Loucy (cell line): ENCODE data around the gene PRR15L.
"Not testable (repeated sequence)": the region's sequence is repeated elsewhere in the genome, so short reads cannot be mapped to it uniquely, and the experiment has no call there.

ENCODE experiments used
- H2AFZ ChIP-seq: fragments of 200-600 bp; sonication (generic); 2 replicates; pipeline ENCODE4 v1.6.0; 2016; ENCODE audit warnings: antibody characterized with exemption, mild to moderate bottlenecking, low read length, moderate library complexity
- H3F3A ChIP-seq: fragments of 200-600 bp; 2 replicates; pipeline ENCODE4 v1.6.0; 2016; ENCODE audit warnings: antibody characterized with exemption, low read depth, mild to moderate bottlenecking
- H3K27me3 ChIP-seq: fragments of 200-600 bp; sonication (generic); 2 replicates; pipeline ENCODE4 v1.6.1; 2014; ENCODE audit warnings: low read length, mild to moderate bottlenecking; ENCODE audit not compliant: insufficient read depth, poor library complexity, severe bottlenecking
- H3K36me3 ChIP-seq: fragments of 200-600 bp; sonication (generic); 2 replicates; pipeline ENCODE4 v1.6.1; 2016; ENCODE audit warnings: low read length; ENCODE audit not compliant: insufficient read depth
- H3K4me1 ChIP-seq: fragments of 200-600 bp; sonication (generic); 2 replicates; pipeline ENCODE4 v1.5.1; 2014; ENCODE audit warnings: low read length, mild to moderate bottlenecking; ENCODE audit not compliant: insufficient read depth, poor library complexity, severe bottlenecking
- H3K4me2 ChIP-seq: fragments of 200-600 bp; sonication (generic); 2 replicates; pipeline ENCODE4 v1.6.0; 2014; ENCODE audit warnings: antibody characterized with exemption, low read length, low read depth, mild to moderate bottlenecking; ENCODE audit not compliant: poor library complexity, severe bottlenecking
- H3K4me3 ChIP-seq: fragments of 200-600 bp; sonication (generic); 2 replicates; pipeline ENCODE4 v1.5.1; 2014; ENCODE audit warnings: low read length, mild to moderate bottlenecking, mixed read lengths; ENCODE audit not compliant: poor library complexity, severe bottlenecking
- H3K79me2 ChIP-seq: fragments of 200-600 bp; sonication (generic); 2 replicates; pipeline ENCODE4 v1.6.1; 2014; ENCODE audit warnings: low read length; ENCODE audit not compliant: insufficient read depth
- H3K9ac ChIP-seq: fragments of 200-600 bp; sonication (generic); 2 replicates; pipeline ENCODE4 v1.6.0; 2014; ENCODE audit warnings: mild to moderate bottlenecking, low read depth, low read length, moderate library complexity; ENCODE audit not compliant: poor library complexity, severe bottlenecking
- H3K9me2 ChIP-seq: fragments of 200-600 bp; sonication (generic); replicated peaks from 2 replicates; pipeline ENCODE4 v1.6.1; 2016; ENCODE audit warnings: low read depth, low read length, mixed read lengths
- H3K9me3 ChIP-seq: fragments of 200-600 bp; sonication (generic); 2 replicates; pipeline ENCODE4 v1.6.1; 2014; ENCODE audit warnings: mild to moderate bottlenecking, antibody characterized with exemption, low read length, low read depth; ENCODE audit not compliant: insufficient read depth
- H4K20me1 ChIP-seq: fragments of 200-600 bp; sonication (generic); 2 replicates; pipeline ENCODE4 v1.6.0; 2014; ENCODE audit warnings: antibody characterized with exemption, low read length, mild to moderate bottlenecking; ENCODE audit not compliant: insufficient read depth, poor library complexity, severe bottlenecking
- CTCF ChIP-seq: fragments of 200-600 bp; sonication (generic); conservative IDR thresholded peaks from 2 replicates; pipeline ENCODE4 v1.5.1; 2014; ENCODE audit warnings: mild to moderate bottlenecking, antibody characterized with exemption, low read length
- EZH2phosphoT487 ChIP-seq: fragments of 200-600 bp; IDR thresholded peaks from 2 replicates; pipeline ENCODE4 v1.6.1; 2018; ENCODE audit warnings: antibody characterized with exemption, mild to moderate bottlenecking, moderate library complexity, borderline replicate concordance

The PRR15L gene

GRCh38 chr17:47937941-47938340 is 19.7 kb downstream of the PRR15L start:
- TF ChIP-seq EZH2phosphoT487 (no peak), CTCF (no peak)
- Histone ChIP-seq H4K20me1 (no peaks in the 10 kb centered on the region), H3K36me3 (no peaks in the 10 kb centered on the region), H3K9me2 (no peaks in the 10 kb centered on the region), H3K4me3 (no peak overlapping the region), H3K79me2 (peaks cover 12% of the 10 kb centered on the region), H3K9ac (no peak overlapping the region), H3K27me3 (no peaks in the 10 kb centered on the region), H3K9me3 (no peaks in the 10 kb centered on the region), H3F3A (no peaks in the 10 kb centered on the region), H3K4me2 (no peak overlapping the region), H2AFZ (no peak overlapping the region), H3K4me1 (peaks cover 17% of the 10 kb centered on the region)

- Histone ChIP-seq H3K9me3 (no peaks in the 10 kb centered on the region), H3K36me3 (no peaks in the 10 kb centered on the region), H3K9ac (no peak overlapping the region), H3K9me2 (no peaks in the 10 kb centered on the region), H3K79me2 (no peaks in the 10 kb centered on the region), H3K4me3 (no peak overlapping the region), H2AFZ (no peak overlapping the region), H3K4me1 (peaks cover 9% of the 10 kb centered on the region), H4K20me1 (no peaks in the 10 kb centered on the region), H3F3A (no peaks in the 10 kb centered on the region), H3K4me2 (no peak overlapping the region), H3K27me3 (no peaks in the 10 kb centered on the region)
- TF ChIP-seq EZH2phosphoT487 (no peak), CTCF (no peak)
These were observed 21.7 kb downstream of the PRR15L start for GRCh38 chr17:47935961-47936360.

- H3F3A ChIP-seq, H2AFZ ChIP-seq, H3K4me2 ChIP-seq, H3K4me1 ChIP-seq, H3K36me3 ChIP-seq, H3K9ac ChIP-seq, H3K27me3 ChIP-seq, H3K79me2 ChIP-seq, H4K20me1 ChIP-seq, H3K4me3 ChIP-seq, H3K9me2 ChIP-seq, H3K9me3 ChIP-seq: not testable (repeated sequence)
These were observed 22.2 kb downstream of the PRR15L start for GRCh38 chr17:47935468-47935867.

- Histone ChIP-seq H3F3A (no peaks in the 10 kb centered on the region), H2AFZ (no peak overlapping the region), H3K27me3 (no peaks in the 10 kb centered on the region), H3K9me3 (no peaks in the 10 kb centered on the region), H3K4me1 (no peaks in the 10 kb centered on the region), H3K9ac (no peak overlapping the region), H3K79me2 (no peaks in the 10 kb centered on the region), H4K20me1 (no peaks in the 10 kb centered on the region), H3K4me2 (no peak overlapping the region), H3K4me3 (no peak overlapping the region), H3K36me3 (peaks cover 2% of the 10 kb centered on the region; the same call in 1 of the 2 replicates), H3K9me2 (no peaks in the 10 kb centered on the region)
- TF ChIP-seq EZH2phosphoT487 (no peak), CTCF (no peak)
These were observed 22.8 kb downstream of the PRR15L start for GRCh38 chr17:47934856-47935255.
